NT2/D1 (cell line): ENCODE data around the gene ANKRD13A.

Source experiments
- SUZ12 ChIP-seq: IDR thresholded peaks from 2 replicates; pipeline ENCODE4 v1.6.1; 2011; ENCODE audit not compliant: insufficient read length, insufficient read depth; ENCODE audit errors: extremely low read depth
- YY1 ChIP-seq: IDR thresholded peaks from 2 replicates; pipeline ENCODE4 v1.6.1; 2011; ENCODE audit not compliant: insufficient read length, insufficient read depth
- ZNF274 ChIP-seq: IDR thresholded peaks from 2 replicates; pipeline ENCODE4 v1.6.1; 2011; ENCODE audit warnings: mild to moderate bottlenecking, low read depth, low read length

GRCh38 chr12:109966546-109966945 is 32.7 kb upstream of the ANKRD13A start:
- TF ChIP-seq ZNF274 (no peak), YY1 (no peak), SUZ12 (no peak)
